Measurements from ENCODE around the gene XPO6.

- TF ChIP-seq CTCF (IDR thresholded peaks at IDR 0.05) (no peak), ZFX (IDR thresholded peaks at IDR 0.05; ENCODE audit: borderline replicate concordance) (no peak)
Measured at GRCh38 chr16:28156056-28156680, 55.6 kb downstream of the XPO6 start.

Measured in 22Rv1 (cell line).